ENCODE data around the gene CCR1. TPM values are rescaled to one million over a fixed set of nuclear protein-coding genes. Genes with fewer than 3 reads are reported as not detected.

The CCR1 gene
- 39.7 TPM for total RNA-seq
- long read RNA-seq, transcript CCR1-201 (2 exons, 2,731 nt): major isoform, 75 of 84 reads
- long read RNA-seq, partial matches to known transcripts: 0 of 84 reads
- long read RNA-seq, other reads (novel, unspliced or antisense): 9 of 84 reads

- no peak for DNase-seq (ENCODE audit: low spot score)
Observed at GRCh38 chr3:46208167-46208704, at the start of gene CCR1. Gene CCR1, minus strand, starts transcription at chr3:46208313. Its CDS starts 4,000 bp downstream, at chr3:46204313.

- DNase-seq (ENCODE audit: low spot score): no peak
Observed at GRCh38 chr3:46252980-46253379, 44.9 kb upstream of the CCR1 start.

- DNase-seq (ENCODE audit: low spot score): no peak
Observed at GRCh38 chr3:46245146-46245545, 37.0 kb upstream of the CCR1 start.

GRCh38 chr3:46243560-46243959 is 35.4 kb upstream of the CCR1 start:
- DNase-seq (ENCODE audit: low spot score): no peak

GRCh38 chr3:46242120-46242519 is 34.0 kb upstream of the CCR1 start, which contains the start of gene CCR3:
Gene CCR3, plus strand, starts transcription at chr3:46242460. Its CDS starts 22,699 bp downstream, at chr3:46265159.
- no peak for DNase-seq (ENCODE audit: low spot score)

DNA sequence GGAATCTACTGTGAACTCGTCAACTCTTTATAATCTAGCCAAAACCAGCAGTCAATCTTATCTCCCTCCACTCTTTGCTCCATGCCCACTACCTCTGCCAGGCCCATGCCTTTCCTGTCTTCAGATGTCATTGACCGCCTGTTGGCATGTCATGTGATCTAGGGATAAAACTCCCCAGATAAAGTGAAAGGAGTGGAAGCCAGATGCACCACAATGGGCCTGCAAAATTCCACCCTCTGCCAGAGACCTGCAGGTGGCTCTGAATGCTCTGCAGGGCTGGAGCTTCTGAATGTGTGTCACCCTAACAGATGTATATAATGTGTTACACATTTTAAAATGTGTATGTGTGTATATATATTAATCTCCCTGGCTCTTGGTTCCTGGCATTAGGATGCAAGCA is 31.8 kb upstream of the CCR1 start:
- DNase-seq (ENCODE audit: low spot score): no peak

DNA sequence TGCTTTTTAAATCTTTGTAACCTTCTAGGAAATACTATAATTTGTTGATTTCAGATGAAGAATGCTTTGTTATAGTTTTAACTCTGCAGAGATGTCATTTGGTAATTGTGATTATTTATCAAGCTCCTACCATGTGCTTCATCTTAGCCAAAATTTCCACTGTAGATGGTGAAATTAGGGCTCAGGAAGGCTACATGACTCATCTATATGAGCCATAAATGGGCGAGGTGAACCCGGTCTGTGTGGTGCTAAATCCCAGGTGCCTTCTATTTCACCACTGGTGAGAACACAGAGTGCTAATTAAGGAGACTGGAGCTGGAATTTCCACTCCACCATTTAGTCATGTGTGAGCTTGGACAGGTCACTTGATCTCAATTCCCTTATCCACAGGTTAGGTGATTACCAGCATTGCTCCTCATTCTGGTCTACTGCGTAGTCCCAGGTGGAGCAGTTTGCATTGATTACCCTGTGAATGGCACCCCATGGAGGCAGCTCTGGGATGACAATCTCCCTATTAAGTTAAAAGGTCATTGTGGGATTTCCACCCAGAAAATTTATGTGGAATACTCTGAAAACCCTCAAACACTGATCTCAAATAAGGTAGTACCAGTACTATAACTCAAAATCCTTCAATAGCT is 31.3 kb upstream of the CCR1 start:
- DNase-seq (ENCODE audit: low spot score): no peak

DNA sequence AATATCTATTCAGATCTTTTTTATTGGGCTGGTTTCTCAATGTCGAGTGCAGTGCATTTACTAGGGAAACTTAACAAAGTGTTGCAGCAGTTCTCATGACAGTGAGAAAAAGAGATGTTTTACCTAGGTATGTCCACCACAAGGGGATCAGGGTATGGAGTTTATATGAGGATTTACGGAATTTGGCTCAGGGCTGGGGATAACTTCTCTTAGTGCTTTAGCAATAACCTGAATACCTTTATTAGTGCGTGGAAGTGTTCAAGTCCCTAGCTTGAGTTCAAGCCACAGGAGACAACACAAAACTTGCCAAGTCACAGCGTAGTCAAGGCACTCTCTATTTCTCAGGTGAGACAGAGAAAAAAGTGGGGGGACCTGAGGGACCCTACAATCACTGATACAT is 30.3 kb upstream of the CCR1 start:
- no peak for DNase-seq (ENCODE audit: low spot score)

- DNase-seq (ENCODE audit: low spot score): no peak
Observed at GRCh38 chr3:46236294-46237054, 28.4 kb upstream of the CCR1 start.

- no peak for DNase-seq (ENCODE audit: low spot score)
Observed at GRCh38 chr3:46235425-46235824, 27.3 kb upstream of the CCR1 start.

- DNase-seq (ENCODE audit: low spot score): no peak
Observed at GRCh38 chr3:46233194-46233593, 25.1 kb upstream of the CCR1 start.

DNA sequence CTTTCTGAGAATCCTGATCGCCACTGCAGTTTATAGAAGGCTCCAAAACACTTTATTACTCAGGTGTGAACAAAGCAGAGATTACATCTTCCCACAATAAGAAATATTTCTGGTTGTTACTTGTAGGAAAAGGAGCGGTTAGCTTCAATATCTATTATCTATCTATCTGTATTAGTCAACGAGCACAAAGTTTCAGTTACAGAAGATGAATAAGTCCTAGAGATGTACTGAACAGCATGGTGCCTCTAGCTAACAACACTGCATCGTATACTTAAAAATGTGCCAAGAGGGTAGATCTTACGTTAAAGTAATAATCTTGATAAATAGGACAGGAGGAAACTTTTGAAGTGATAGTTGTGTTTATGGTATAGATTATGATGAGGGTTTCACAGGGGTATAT is 23.2 kb upstream of the CCR1 start:
- DNase-seq (ENCODE audit: low spot score): no peak

- no peak for DNase-seq (ENCODE audit: low spot score)
Observed at GRCh38 chr3:46228260-46229242, 20.4 kb upstream of the CCR1 start.

DNA sequence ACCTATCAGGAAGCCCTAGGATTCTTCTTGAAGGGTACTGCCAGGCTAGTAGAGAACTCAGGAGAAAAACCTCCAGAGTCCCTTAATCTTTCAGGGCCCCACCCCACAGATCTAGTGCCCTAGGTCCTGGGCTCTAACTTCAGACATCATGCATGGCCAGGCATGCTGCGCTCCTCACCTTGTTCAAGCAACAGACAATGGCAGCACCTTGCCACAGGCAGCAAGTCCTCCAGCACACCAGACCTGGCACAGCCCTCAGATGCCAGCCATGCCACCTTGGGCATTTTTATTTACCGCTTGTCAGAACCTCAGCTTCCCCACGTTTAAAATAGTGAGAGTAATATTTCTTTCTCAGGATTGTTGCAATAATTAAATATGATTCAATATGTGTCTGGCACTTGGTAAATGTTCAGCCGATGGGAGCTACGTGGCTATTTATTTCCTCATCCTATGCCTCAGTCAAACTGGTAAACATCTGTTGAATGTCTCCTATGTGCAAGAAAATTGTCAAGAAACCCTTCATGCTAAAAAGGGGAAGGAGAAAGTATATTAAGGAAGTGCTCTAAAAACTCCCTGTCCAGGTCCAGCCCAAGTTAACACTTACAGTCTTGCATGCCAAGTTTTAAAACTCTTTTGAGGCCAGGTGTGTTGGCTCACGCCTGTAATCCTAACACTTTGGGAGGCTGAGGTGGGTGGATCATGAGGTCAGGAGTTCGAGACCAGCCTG is 14.5 kb upstream of the CCR1 start:
- DNase-seq (ENCODE audit: low spot score): no peak

- no peak for DNase-seq (ENCODE audit: low spot score)
Observed at GRCh38 chr3:46221938-46222337, 13.8 kb upstream of the CCR1 start.

DNA sequence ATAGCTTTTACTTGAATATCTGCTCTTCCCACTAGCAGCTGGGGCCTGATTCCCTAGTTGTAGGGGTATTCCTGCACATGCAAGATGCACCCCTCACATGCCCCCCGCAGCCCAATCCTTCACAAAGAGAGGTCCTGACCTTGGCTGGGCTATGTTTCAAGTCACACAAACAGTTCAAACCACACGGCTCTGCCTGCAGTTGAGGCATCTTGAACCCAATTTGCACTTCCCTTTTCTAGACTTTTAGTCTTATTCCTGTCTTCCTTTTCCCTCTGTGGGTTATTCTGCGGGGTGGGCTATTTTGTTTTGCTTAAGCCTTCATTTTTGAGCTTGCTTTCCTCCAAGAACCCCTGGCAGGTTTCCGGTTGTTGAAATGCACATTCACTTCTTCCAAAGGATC is 13.3 kb upstream of the CCR1 start:
- no peak for DNase-seq (ENCODE audit: low spot score)

- no peak for DNase-seq (ENCODE audit: low spot score)
Observed at GRCh38 chr3:46218196-46218709, 10.1 kb upstream of the CCR1 start.

DNA sequence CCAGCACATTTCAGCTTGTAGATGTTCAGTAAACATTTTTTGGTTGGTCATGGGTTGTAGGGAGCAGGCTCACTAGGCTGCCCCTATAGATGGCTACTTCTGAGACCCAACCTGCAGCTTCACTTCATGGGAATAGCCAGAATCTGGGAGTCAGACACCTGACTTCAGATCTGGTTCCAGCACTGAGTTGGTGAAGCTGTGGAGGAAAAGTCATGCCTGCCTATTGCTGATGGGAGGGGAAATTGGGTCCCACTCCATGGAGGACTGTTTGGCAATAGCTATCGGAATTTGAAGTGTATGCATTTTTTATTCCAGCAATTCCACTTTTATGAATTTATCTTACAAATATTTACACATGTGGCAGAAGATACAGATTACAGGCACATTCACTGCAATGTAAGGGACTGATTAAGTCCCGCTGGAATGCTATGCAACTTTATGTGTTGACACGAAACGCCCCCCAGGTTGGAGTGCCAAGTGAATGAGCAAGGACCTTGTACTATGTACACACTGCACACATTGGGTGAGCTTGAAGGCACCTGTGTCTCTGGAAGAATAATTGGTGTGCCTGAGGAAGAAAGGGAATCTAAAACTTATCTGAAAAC is 7.8 kb upstream of the CCR1 start:
- no peak for DNase-seq (ENCODE audit: low spot score)

DNA sequence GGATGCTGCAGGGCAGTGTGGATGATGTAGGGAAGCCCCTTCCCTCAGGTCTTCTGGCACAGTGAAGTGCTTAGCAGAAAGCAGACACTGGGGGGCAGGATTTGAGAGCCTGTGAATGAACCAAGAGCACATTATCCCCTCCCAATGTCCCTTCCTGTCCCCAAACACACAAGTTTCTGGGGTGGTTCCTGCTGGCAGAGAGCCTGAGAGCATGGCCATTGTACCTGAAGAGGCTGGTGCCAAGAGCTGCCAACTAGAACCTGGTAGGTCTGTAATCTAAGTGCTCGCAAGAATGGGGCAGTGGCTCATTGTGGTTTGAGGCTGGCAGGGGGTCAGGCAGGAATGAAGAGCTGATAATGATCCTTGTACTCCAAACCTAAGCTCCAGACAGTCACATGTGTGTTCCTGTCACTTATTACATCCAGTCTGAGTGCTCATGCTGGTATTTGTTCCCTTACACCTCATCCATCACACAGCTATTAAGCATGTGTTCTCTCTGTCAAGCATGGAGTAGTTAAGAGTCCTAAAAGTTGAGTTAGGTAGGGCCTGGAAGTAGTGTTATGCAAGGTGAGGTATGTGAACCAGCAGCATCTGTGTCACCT is 6.7 kb upstream of the CCR1 start:
- no peak for DNase-seq (ENCODE audit: low spot score)
